GM19035 (cell line): Measurements from ENCODE around the gene ABCA7.
A peak's percentile ranks its signal among the peaks of the same experiment; 100 is the strongest.

Source experiments
- ATAC-seq: cut with Tn5 transposase; IDR thresholded peaks from one replicate; pipeline ENCODE4 v1.9.1; 2021; ENCODE audit not compliant: unreplicated experiment

ABCA7 gene

GRCh38 chr19:1070931-1071791 is 31.3 kb downstream of the ABCA7 start:
- ATAC-seq = no peak

GRCh38 chr19:1072371-1073015 is 32.6 kb downstream of the ABCA7 start:
- no peak for ATAC-seq

DNA sequence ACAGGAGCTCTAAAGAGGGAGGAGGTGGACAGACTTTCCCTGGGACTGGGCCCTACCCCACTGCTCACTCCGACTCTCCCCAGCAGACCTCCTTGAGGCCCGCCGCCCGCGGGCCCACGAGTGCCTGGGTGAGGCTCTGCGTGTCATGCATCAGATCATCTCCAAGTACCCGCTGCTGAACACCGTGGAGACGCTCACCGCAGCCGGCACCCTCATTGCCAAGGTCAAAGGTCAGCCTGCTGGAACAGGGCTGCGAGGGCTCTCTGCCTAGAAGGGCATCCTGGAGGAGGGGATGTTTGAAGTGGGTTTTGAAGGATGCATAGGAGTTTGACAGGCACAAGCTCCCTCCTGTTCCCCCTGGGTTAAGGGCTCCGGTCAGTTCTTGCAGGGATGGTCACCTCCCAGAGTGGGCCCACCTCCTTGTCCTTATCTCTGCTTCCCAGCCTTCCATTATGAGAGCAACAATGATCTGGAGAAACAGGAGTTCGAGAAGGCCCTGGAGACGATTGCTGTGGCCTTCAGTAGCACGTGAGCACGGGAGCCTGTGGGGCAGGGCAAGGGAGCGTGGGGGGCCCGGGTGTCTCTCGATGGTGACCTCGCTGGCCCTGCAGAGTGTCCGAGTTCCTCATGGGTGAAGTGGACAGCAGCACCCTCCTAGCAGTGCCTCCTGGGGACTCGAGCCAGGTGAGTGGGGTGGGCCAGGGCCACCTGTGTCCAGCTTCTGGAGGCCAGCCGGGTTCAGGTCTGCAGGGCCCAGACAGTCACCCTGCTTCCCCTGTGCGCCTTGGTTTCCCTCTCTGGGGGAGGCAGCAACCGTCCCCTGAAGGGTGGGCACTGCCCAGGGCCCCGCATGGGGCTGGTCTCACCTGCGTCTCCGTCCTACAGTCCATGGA is 33.4 kb downstream of the ABCA7 start:
- ATAC-seq = no peak

DNA sequence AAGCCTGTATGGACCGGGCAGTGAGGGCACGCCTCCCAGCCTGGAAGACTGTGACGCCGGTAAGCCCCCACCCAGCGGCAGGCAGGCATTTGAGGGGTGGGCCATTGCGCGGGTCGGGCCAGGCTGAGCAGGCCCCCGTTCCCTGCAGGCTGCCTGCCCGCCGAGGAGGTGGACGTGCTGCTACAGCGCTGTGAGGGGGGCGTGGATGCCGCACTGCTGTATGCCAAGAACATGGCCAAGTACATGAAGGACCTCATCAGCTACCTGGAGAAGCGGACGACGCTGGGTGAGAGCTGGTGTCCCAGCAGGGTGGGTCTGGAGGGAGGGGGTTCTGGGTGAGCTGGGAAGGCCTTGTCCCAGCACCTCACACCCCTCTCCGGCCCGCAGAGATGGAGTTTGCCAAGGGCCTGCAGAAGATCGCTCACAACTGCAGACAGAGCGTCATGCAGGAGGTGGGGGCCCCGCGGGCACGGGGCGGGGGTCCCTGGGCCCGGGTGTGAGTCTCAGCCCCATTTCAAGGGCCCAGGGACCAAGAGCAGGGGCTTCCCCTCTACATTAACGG is 34.1 kb downstream of the ABCA7 start:
- no peak for ATAC-seq

GRCh38 chr19:1074544-1075283 is 34.8 kb downstream of the ABCA7 start:
- peak; percentile 52 for ATAC-seq

DNA sequence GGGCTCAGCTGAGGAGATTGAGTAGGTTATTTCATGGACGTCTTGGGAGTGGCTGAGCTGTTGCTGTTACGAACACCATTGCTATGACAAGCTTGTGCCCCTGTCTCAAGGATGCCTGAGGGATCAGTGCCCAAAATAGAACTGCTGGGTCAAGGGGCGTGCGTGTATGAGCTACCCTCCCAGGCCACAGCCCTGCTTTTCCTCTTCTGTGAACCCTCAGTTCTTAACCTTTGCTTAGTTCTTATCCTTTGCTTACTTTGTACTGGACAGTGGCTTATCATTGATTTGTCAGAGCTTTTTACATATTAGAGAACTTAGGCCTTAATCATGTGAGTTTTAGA is 36.1 kb downstream of the ABCA7 start:
- no peak for ATAC-seq

GRCh38 chr19:1076951-1077350 is 37.0 kb downstream of the ABCA7 start:
- peak; percentile 54 for ATAC-seq

DNA sequence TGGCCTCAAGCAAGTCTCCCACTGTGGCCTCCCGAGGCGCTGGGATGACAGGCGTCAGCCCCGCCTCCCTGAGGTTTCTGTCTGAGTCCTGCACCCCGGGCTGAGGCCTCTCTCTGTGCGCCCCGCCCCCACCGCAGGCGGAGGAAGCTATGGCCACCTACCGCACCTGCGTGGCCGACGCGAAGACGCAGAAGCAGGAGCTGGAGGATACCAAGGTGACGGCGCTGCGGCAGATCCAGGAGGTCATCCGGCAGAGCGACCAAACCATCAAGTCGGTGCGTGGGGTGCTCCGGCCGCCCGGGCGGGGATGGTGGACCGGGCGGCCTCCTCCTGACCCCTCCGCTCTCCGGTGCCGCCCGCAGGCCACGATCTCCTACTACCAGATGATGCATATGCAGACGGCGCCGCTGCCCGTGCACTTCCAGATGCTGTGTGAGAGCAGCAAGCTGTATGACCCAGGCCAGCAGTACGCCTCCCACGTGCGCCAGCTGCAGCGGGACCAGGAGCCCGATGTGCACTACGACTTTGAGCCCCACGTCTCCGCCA is 39.7 kb downstream of the ABCA7 start:
- no peak for ATAC-seq

GRCh38 chr19:1080360-1081161 is 40.7 kb downstream of the ABCA7 start:
- no peak for ATAC-seq

GRCh38 chr19:1081301-1082164 is 41.6 kb downstream of the ABCA7 start:
- no peak for ATAC-seq

GRCh38 chr19:1082165-1082927 is 42.4 kb downstream of the ABCA7 start:
- ATAC-seq = no peak

- ATAC-seq = no peak
Observed at GRCh38 chr19:1082928-1083816, 43.3 kb downstream of the ABCA7 start.

DNA sequence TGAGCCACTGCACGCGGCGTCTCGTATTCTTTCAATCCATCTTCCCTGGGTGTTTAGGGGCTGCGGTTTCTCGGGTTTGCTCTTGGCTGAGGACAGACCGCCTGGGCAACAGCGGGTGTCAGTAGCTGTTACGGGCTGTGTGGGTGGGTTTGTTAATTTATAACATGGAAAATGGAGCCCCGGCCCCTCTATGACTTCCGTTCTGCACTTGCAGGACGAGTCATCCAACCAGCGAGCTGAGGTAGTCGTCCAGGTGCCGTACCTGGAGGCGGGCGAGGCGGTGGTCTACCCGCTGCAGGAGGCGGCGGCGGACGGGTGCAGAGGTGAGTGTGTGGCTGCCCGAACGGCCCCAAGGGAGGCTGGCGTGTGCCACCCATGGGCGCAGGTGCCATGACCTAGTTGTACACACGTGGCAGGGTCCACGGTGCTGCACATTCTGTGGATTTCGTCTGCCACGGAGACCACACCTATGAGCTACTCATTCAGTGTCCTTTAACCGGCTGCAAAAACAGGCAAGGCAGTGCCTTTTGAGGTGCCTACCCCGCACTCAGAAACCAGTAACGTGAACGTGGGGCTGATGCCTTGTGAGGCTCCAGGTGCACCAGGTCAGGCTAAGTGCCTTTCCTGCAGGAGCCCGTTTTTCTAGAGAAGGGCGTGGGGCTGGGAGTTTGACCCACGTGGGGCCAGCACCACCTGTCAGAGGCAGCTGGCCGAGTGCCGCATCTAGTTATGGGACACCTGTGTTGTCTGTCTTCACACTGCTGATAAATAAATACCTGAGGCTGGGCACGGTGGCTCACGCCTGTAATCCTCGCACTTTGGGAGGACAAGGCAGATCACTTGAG is 44.3 kb downstream of the ABCA7 start:
- ATAC-seq = no peak

- no peak for ATAC-seq
Observed at GRCh38 chr19:1085053-1085658, 45.2 kb downstream of the ABCA7 start.

GRCh38 chr19:1085676-1086442 is 46.0 kb downstream of the ABCA7 start:
- ATAC-seq = no peak
